Hindlimb muscle (tissue), 1 donor: ENCODE measurements around the gene SDHB. TPM values are rescaled to one million over a fixed set of nuclear protein-coding genes. Genes with fewer than 3 reads are reported as not detected.
A peak's percentile ranks its signal among the peaks of the same experiment; 100 is the strongest.

Experiments
- DNase-seq: peaks from one replicate; pipeline ENCODE4 v3.0.0-alpha.2; 2013
- polyA plus RNA-seq: library from polyadenylated mRNA; unstranded; fragments of 120-200 nt; gene quantifications from one replicate; pipeline ENCODE4 v1.2.1, GENCODE V29; 2013; ENCODE audit not compliant: insufficient read length

SDHB gene
- polyA plus RNA-seq, 1 donor: 105 TPM

DNA sequence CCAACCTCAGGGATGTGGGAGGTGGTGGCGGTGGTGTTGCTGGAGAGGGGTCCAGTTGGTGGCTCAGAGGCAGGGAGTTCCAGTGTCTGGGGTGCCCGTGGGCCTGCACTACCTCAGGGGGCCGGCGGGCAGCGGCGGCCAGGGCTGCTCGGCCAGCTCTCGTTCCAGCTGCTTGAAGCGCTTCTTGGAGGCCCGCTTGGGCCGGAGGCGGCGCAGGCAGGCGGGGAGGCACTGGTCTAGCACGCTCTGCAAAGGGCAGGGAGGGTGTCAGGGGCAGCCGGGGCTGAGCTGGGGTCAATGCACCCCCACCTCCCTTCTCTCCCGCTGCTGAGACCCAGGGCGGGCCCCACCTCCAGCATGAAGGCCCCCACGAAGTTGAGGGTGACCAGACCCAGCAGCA, 67.7 kb downstream of the SDHB start:
- DNase-seq: no peak

DNA sequence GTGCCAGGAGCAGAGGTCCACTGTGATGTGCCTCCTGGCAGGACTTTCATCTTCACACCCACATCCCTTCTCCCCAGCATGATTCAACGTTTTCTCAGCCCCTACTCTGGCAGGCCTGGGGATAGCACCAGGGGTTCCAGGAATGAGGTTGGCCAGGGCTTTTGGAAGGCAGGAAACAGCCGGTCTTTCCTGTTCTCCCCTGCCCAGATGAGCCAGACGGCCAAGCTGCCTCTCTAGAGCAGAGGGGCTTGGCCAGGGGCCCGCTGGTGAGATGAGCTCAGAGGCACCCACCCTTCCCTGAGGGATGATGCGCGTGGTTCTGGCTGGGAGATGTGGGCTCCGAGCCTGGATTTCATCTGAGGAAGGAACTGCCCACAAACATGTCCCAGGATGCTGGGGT, 69.1 kb downstream of the SDHB start:
- DNase-seq: peak; percentile 69

DNA sequence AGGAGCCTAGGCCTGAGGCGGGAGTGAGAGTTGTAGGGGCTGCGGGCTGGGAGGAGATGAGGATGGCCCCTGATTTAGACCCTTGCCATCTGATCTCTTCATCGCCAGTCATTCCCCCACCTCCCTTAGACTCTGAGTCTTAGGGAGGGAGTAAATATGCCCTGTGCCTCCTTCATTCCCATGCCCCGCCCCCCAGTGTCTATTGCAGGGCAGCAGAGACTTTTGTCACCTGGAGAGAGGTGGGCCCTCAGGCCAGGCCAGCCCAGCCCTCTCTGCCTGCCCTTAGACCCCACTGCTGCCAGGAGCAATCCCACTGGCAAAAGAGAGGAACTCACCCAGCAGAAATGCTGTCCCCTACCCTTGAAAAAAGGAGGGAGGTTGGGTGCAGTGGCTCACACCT, 70.2 kb downstream of the SDHB start:
- DNase-seq: no peak

DNA sequence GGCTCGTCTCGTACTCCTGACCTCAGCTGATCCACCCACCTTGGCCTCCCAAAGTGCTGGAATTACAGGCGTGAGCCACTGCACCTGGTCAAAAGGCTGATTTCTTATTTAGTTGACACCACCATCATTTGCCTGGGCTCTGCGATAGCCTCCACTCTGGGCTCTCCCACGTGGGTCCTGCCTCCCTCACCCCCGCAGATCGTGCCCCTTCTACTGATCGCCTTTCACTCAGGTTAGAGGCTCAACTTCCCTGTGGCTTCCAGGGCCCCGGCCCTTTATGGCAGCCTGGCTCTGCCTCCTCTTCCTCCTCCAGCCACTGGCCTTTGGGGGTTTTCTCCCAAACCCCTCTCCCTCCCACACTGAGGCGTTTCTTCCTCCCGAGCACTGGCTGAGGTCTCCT, 70.9 kb downstream of the SDHB start:
- no peak for DNase-seq

DNA sequence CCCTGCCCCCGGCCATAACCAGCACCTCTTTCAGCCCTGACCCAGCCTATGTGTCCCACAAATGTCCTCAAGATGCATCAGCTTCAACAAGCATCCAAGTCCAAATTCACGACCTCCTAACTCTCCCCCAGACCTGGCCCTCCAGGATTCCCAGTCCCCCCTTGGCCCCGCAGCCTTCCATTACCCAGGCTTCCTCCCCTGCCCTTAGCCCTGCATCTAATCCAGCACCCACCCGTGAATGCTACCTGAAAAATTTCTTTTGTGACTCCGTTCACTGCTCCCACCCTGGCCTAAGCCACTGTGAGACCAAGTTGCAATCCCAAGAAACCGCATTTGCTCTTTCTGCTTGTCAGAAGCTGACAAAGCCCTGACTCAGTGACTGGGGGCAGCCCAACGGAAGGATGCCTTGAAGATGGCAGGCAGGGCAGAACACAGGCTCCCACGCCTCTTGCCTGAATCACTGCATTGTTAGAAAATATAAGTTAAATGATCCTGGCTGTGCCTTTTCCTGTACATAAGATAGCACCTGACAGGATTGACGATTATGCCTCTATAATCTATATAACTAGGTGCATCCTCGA, 72.5 kb downstream of the SDHB start:
- DNase-seq: no peak

DNA sequence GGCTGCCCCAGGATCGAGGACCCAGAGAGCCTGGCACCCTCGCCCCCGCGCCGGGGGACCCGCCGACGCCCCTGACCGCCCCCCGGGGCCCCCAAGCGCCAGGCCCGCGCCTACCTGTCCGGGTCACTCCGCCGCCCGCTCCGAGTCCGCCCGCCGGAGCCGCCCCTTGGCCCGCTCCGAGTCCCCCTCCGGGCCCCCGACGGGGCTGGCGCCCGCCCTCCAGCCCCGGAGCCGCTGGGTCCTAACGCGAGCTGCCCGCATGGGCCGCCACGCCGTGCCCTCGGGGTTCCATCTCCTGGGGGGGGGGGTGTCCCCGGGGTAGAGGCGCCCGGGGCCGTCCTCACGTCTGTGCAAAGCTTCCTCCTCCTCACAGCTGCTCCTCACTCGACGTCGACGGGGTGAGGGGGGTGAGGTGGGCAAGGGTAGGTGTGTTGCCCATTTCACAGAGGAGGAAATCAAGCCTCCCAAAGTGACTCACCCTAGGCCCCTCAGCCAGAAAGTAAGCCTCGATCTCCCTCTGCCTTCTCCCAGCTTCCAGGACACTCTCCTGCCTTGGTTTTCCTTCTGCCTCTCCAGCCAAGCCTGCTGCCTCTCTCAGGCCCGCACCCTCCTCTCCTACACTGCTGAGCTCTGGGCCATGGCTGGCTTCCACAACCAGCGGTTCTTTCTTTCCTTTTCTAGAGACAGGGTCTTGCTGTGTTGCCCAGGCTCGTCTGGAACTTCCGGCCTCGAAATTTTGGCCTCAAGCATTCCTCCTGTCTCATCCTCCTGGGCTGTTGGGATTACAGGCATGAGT, 73.2 kb downstream of the SDHB start, which contains the start of gene MFAP2:
Gene MFAP2, minus strand, starts transcription at position 148 of the 796 bp plus-strand sequence. CDS start 2,347 bp downstream, outside the sequence.
- peak; percentile 61 for DNase-seq

DNA sequence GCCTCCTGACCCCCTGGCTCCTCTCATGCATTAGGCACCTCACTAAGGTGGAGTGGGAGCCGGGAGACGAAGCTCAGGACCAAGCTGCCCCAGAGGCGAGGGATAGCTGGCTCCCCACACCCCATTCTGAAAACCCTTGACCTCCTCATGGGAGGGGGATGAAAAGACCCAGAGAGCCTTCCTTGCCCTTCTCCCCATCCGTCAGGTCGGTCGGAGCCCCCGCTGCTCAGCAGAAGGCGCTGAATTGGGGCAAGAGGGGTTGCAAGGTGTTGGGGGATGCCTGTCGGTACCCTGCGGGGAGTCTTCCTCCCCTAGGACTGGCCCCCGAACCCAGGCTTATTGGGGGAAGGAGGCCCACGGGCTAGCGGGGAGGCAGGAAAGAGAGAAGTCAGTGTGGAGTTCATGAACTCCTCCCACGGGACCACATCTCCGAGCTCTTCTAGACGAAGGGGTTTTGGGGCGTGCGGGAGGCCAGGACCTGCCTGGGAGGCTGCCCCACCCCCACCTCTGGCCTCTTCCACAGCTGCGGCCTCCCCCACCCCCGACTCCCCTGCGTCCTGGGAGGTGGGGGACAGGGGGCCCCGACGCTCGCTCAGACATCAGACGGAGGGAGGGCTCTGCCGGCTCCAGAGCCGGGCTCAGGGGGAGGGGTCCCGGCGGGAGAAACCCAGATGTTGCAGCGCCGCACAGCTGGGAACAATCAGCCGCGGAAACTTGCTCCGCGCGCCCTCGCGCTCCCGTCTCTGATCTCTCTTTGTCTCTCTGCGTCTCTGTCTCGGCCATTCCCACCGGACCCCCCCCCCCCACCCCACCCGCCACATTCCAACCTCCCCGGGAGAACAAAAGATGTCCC, 74.1 kb downstream of the SDHB start:
- peak; percentile 65 for DNase-seq

DNA sequence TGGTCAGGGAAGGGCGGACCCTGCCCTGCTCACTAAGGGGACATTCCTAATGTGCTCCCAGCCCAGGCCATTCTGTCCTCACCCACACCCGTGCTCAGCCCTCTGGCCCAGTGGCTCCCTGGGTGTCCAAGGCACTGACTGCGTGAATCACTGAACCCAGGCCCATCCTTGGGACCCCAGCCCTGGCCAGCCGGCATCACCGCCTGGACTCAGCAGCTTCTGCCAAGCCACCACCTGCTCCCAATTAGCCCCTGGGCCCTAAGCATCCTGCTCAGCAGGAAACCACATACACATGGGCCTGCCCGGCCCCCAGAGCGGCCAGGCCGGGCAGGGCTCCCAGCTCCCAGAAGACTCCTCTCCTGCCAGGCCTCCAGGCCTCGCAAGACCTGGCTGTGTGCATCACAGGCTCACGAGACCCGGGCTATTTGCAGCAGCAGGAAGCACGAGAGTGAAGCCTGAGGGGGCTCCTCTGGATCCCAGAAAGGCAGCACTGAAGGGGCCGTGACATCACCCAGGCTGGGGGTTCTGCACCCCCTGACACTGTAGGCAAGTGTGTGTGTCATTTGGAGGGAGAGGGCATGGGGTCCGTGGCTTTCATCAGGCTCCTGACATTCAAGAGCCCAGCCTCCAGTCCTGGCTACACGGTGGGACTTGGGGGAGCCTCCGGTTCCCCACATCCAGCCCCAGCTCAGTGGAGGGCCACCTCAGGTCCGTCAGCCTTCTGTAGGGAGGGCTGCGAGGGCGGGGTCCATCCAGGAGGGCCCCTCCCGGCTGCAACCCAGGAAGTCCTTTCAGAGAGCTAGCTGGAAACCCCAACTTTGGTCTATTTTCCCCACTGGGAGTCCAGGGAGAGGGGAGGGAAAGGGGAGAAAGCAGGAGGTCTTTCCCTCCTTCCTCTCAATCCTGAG, 75.0 kb downstream of the SDHB start:
- peak; percentile 64 for DNase-seq

DNA sequence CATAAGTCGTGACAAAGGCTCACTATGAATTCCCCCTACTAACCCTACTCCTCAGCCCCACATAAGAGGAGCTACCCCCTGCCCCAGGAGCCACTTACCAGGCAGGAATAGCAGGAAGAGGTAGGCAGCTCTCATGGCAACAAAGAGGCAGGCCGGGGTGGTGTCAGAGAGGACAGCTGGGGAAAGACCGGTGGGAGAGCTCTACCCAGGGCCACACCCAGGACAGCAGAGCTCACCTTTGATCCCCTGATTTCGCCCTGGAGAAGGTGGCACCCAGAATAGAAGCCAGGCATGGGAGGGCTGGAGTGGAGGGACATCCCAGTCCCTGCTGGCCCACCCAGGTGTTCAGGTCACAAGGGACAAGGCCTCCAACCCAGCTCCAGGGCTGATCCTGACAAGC, 75.7 kb downstream of the SDHB start:
- DNase-seq: no peak

DNA sequence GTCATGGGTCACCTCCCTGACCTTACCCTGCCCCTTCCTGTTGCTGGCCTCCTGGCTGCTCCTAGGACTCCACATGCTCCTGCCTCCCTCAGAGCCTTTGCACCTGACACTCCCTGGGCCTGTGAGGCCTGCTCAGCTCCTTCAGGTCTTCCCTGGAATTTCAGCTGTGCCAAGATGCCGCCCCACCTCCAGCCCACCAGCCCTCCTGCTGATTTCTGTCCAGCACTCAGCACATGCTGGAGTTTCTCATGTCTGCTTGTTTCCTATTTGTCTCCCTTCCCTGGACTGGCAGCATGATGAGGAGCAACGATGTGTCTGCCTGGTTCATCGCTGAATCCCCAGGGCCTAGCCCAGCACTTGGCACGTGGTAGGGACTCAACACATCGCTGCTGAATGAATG, 76.5 kb downstream of the SDHB start:
- DNase-seq: no peak

DNA sequence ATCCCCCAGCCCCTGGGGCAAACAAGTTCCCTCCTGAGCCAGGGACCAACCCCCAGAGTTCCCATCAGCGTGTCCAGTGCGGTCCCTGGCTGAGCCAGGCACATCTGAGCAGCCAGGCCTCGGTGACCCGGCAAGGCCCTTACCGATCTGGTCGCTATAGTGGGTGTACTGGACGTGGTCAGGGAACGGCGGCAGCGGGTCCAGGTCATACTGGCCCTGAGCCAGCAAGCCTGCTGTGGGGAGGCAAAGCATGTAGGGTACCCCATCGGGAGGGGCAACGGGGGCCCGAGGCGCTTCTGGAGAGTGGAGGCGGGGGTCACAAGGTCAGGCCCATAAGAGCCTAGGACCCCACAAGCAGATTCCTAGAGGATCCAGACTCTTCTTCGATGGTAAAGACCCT, 76.9 kb downstream of the SDHB start:
- no peak for DNase-seq

DNA sequence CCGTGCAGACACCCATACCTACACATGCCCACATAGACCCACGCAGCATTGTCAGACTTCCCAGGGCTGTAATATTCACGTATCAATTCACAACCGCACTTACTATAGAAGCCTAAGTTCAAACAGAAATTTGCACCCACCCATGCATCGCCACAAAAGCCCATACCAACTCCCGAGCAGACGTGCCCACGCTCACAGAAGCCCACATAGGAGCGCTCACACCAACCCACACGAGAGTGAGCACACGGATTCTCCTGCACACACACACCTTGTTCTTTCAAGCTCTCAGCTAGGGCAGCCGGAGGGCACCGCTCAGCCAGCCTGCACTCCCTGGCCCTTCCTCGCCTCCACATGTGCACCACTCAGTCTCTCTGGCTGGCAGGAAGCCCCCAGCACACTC, 78.0 kb downstream of the SDHB start:
- no peak for DNase-seq

DNA sequence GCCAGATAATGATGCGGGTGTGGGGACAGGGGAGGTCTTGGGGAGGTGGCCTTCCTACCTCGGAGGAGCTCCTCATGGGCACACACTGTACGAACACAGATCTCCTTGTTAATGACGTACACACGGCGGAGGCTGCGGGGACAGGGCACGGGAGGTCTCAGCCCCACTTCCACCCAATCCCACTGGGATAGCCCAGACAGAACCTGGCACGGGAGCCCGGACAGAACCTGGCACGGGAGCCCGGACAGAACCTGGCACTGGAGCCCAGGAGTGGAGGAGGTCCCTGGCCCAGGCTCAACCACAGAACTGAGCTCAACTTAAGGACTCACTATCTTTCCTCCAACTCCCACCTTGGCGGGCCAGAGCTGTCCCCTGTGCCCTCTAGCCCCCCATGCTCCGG, 78.6 kb downstream of the SDHB start:
- DNase-seq: no peak

DNA sequence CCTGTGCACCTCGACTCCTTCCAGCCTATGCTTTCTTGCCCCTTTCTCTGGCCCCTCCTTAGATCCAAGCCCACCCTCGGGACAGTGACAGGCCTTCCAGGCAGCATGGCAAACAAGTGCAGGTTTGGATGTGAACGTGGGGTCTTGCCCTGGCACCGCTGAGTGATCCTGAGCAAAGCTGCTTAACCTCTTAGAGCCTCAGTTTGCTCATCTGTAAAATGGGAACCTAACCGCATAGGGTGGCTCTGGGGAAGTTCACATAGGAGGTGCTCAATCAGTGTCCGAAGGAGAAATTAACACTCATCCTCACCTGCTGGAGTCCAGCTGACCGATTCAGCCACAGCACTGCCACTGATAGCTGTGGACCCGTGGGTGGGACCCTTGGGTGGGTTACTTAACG, 80.6 kb downstream of the SDHB start:
- no peak for DNase-seq

DNA sequence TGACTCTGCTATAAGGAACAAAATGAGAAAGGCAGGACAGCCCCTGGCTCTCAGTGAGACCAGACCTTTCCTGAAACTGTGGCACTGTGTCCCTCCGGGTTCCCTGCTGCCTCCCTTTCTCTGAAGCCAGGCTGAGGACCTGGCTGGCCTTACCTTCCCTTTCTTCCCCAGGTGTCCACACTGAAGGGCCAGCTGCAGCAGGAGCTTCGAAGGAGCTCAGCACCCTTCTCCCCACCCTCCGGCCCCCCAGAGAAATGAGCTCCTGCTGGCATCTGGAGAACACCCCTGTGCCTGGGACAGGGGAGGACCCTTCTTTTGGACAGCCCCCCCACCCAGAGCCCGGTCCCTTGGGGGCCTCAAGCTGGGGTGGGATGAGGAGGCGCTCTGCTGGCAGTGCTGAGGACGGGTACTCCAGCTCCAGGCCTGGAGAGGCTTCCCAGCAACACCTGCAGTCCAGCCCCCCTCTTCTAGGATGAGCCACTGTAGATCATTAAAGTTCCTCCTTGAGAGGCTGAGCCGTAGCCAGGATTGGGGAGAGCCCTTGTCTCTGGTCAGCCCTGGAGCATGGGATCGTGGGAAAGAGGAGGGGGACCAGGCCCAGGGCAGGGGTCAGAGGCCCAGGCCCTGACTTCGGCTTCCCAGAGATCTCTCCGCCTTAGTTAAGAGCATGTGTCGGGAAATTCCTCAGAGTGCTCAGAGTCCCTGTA, 81.5 kb downstream of the SDHB start:
- DNase-seq: no peak

DNA sequence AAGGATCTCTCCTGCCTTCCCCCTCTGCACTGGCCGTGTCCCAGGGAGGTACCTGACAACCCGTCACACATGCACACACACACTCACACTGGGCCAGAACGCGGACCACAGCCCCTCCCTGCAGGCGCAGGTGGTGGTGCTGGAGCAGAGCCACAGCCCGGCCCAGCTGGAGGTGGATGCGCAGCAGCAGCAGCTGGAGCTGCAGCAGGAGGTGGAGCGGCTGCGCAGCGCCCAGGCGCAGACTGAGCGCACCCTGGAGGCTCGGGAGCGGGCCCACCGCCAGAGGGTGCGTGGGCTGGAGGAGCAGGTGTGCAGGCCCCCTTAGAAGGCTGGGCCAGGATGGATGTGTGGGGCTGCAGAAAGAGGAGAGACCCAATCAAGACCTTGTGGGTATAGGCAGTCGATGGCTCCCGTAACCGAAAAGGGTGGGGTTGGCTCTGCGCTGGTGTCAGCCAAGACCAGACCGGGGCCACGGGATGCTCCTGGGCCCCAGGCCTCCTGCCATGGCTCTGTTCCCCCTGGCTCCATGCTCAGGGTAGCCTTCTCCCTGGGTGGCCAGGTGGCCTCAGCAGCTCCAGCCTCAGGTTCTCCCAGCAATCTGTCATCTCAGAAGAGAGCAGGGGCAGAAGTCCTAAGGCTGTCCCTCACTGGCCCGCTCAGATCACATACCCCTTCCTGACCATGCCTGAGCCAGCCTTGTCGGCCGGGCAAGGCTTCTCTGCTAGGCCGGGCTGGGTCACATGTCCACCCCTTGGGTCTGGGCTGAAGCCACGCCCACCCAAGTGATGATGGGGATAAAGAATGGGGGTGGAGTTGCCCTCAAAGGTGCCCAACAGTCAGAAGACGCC, 82.3 kb downstream of the SDHB start:
- DNase-seq: peak; percentile 53

DNA sequence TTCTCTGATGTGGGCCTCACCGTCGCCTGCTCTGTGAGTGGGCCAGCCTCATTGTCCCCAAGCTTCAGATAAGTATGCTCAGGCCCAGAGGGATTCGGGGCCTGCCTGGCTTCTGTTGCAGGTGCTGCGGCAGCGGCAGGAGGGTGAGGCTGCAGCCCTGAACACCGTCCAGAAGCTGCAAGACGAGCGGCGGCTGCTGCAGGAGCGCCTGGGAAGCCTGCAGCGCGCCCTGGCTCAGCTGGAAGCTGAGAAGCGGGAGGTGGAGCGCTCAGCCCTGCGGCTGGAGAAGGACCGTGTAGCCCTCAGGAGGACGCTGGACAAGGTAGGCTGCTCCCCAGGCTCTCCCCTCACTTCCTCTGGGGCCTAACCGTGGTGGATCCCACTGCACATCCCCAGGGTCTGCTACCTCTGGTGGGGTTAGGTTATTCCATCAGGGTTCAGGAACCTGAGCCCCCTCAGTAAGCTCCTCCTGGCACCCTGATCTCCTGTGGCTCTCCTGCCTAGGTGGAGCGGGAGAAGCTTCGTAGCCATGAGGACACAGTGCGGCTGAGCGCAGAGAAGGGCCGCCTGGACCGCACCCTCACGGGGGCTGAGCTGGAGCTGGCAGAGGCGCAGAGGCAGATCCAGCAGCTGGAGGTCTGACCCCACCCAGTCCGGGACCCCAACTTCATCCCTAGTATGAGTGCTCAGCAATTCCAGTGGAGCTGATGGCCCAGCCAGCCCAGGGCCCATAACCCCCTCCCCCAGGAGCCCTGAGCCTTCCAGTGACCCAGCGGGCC, 83.5 kb downstream of the SDHB start:
- no peak for DNase-seq

DNA sequence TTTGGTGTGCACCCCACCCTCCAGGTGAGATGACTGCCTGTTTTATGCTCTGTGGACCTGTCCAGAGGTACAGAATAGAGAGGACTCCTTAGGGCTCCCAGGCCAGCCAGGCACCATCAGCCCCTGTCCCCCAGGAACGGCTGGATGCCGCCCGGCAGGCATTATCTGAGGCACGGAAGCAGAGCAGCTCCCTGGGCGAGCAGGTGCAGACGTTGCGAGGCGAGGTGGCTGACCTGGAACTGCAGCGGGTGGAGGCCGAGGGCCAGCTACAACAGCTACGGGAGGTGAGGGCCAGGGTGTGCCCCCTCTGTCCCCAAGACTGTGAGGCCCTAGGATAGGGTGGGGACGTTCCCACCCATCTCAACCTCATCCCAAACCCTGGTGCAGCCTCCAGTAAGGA, 84.2 kb downstream of the SDHB start:
- DNase-seq: no peak

DNA sequence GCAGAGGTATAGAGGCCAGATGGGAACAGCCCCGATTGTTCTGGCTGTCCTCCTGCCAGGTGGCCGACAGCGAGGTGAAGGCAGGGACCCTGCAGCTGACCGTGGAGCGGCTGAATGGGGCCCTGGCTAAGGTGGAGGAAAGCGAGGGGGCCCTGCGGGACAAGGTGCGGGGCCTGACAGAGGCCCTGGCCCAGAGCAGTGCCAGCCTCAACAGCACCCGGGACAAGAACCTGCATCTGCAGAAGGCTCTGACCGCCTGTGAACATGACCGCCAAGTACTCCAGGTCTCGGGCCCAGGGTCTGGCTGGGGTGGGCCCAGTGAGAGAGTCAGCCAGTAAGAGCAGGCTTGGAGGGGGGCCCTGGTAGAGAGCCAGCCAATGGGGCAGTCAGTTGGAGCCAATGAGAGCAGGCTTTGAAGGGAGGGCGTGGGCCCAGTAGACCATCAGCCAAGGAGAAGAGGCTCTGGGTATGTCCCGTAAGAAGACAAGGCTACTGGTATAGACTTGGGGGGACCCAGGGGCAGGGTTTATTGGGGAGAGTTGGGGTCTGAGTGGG, 84.7 kb downstream of the SDHB start:
- DNase-seq: no peak
